Smooth muscle cell (in vitro differentiated cells): Measurements from ENCODE around the gene OR5I1. TPM values are rescaled to one million over a fixed set of nuclear protein-coding genes. Genes with fewer than 3 reads are reported as not detected.
"Not testable (repeated sequence)": the region's sequence is repeated elsewhere in the genome, so short reads cannot be mapped to it uniquely, and the experiment has no call there.

Source experiments
- DNase-seq: peaks from one replicate; lab custom pipeline; 2025; ENCODE audit not compliant: unreplicated experiment; lab: John Stamatoyannopoulos, UW
- H2AFZ ChIP-seq: fragments of 200-600 bp; sonication (generic); 2 replicates; pipeline ENCODE4 v1.6.0; 2016; ENCODE audit warnings: antibody characterized with exemption, low read depth, mild to moderate bottlenecking
- H3F3A ChIP-seq: fragments of 200-600 bp; sonication (generic); 2 replicates; pipeline ENCODE4 v1.6.0; 2017; ENCODE audit warnings: antibody characterized with exemption, low read depth
- H3K27ac ChIP-seq: fragments of 200-600 bp; sonication (generic); 2 replicates; pipeline ENCODE4 v1.5.1; 2016; ENCODE audit warnings: low read depth, mild to moderate bottlenecking
- H3K27me3 ChIP-seq: fragments of 200-600 bp; sonication (generic); 2 replicates; pipeline ENCODE4 v1.6.1; 2016; ENCODE audit warnings: low read depth, mild to moderate bottlenecking
- H3K36me3 ChIP-seq: fragments of 200-600 bp; sonication (generic); 2 replicates; pipeline ENCODE4 v1.5.1; 2016; ENCODE audit warnings: low read depth
- H3K4me1 ChIP-seq: fragments of 200-600 bp; sonication (generic); 2 replicates; pipeline ENCODE4 v1.5.1; 2016; ENCODE audit warnings: low read depth
- H3K4me2 ChIP-seq: fragments of 200-600 bp; sonication (generic); 2 replicates; pipeline ENCODE4 v1.6.0; 2016; ENCODE audit warnings: mild to moderate bottlenecking
- H3K4me3 ChIP-seq: fragments of 200-600 bp; sonication (generic); 2 replicates; pipeline ENCODE4 v1.5.1; 2016; ENCODE audit warnings: mild to moderate bottlenecking
- H3K79me2 ChIP-seq: fragments of 200-600 bp; sonication (generic); 2 replicates; pipeline ENCODE4 v1.6.0; 2016; ENCODE audit warnings: low read depth, mild to moderate bottlenecking
- H3K9ac ChIP-seq: fragments of 200-600 bp; sonication (generic); 2 replicates; pipeline ENCODE4 v1.6.0; 2016; ENCODE audit warnings: low read depth
- H3K9me3 ChIP-seq: fragments of 200-600 bp; sonication (generic); replicated peaks from 2 replicates; pipeline ENCODE4 v1.5.1; 2016; ENCODE audit warnings: low read depth
- H4K20me1 ChIP-seq: fragments of 200-600 bp; sonication (generic); 2 replicates; pipeline ENCODE4 v1.6.0; 2016; ENCODE audit warnings: low read depth
- WGBS: methylation state at CpG from one replicate; pipeline ENCODE4 v1.1.7; 2016; ENCODE audit warnings: low lambda C conversion rate; 5-methylcytosine and 5-hydroxymethylcytosine counted together
- polyA plus RNA-seq: library from polyadenylated mRNA; unstranded; fragments of >200 nt; fragmentation: Nextera tagmentation; extraction: Ambion mirVana; gene quantifications from 2 replicates; pipeline ENCODE4 v1.2.1, GENCODE V29; 2016
- total RNA-seq: library from RNA; depleted of rRNA; stranded (reverse); fragments of >200 nt; gene quantifications from 2 replicates; pipeline ENCODE4 v1.2.3, GENCODE V29; 2014
- TF ChIP-seq, protein P1 (sequence below): fragments of 200-600 bp; sonication (generic); IDR thresholded peaks from 2 replicates; pipeline ENCODE4 v1.5.1; 2017; ENCODE audit warnings: borderline replicate concordance, mild to moderate bottlenecking, antibody characterized with exemption; ENCODE audit not compliant: insufficient read depth, poor library complexity, severe bottlenecking

Gene OR5I1
- total and polyA plus RNA-seq, 2 experiments from 2014 or later = not detected

DNA sequence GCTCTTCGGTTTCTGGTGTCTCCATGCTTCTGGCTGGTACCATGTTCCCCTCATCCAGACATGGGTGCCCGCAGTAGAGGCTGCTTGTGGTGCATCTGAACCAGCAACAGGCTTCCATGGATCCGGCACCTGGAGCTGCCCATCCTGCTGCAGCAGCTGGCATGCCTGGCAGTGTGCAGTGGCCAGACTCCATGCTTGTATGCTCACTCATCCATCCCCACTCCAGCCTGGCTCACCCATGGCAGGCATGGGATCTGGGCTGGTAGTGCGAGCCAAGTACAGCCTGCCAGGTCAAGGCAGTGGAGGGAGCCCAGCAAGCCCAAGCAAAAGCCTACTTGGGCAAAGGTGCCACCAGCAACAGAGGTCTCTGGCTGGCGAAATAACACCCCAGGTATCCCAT, 15.7 kb downstream of the OR5I1 start:
- TF ChIP-seq, protein P1, sequence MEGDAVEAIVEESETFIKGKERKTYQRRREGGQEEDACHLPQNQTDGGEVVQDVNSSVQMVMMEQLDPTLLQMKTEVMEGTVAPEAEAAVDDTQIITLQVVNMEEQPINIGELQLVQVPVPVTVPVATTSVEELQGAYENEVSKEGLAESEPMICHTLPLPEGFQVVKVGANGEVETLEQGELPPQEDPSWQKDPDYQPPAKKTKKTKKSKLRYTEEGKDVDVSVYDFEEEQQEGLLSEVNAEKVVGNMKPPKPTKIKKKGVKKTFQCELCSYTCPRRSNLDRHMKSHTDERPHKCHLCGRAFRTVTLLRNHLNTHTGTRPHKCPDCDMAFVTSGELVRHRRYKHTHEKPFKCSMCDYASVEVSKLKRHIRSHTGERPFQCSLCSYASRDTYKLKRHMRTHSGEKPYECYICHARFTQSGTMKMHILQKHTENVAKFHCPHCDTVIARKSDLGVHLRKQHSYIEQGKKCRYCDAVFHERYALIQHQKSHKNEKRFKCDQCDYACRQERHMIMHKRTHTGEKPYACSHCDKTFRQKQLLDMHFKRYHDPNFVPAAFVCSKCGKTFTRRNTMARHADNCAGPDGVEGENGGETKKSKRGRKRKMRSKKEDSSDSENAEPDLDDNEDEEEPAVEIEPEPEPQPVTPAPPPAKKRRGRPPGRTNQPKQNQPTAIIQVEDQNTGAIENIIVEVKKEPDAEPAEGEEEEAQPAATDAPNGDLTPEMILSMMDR = no peak
- 79% methylated on average over 5 of the region's 5 CpGs for WGBS
- no peak overlapping the region for H3K4me3 ChIP-seq
- no peaks in the 10 kb centered on the region for H3K79me2 ChIP-seq
- no peaks in the 10 kb centered on the region for H3K9me3 ChIP-seq
- no peak overlapping the region for H3K27ac ChIP-seq
- H2AFZ ChIP-seq = no peak overlapping the region
- H3K36me3 ChIP-seq = no peaks in the 10 kb centered on the region
- H3K27me3 ChIP-seq = no peaks in the 10 kb centered on the region
- no peaks in the 10 kb centered on the region for H3K4me1 ChIP-seq
- DNase-seq = no peak
- H3K9ac ChIP-seq = no peak overlapping the region
- H3K4me2 ChIP-seq = no peak overlapping the region
- no peaks in the 10 kb centered on the region for H4K20me1 ChIP-seq
- H3F3A ChIP-seq = no peaks in the 10 kb centered on the region

DNA sequence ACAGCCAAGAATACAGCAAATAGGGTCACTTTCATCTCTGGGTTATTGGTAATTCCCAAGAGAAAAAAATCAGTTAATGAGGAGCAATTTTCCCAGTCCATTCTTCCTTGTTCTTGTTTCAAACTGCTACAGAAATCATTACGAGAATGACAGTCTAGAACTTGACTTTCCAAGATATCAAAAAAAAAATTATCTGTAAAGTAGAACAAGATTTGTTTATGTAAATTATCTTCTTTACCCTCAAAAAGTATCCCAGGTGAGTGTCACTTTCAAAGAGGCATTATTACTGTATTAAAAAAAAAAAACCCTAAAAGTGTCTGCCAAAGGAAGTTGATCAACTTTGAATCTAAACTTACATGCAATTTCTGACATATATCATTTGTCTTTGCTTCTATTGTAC, 21.7 kb downstream of the OR5I1 start, which contains the start of gene OR5W2:
OR5W2 (minus strand) TSS at position 101 of the 400 bp plus-strand sequence; CDS start at position 101, 0 bp downstream.
- Histone ChIP-seq H3F3A (no peaks in the 10 kb centered on the region), H3K79me2 (no peaks in the 10 kb centered on the region), H2AFZ (no peak within 1 kb of the TSS), H3K4me3 (no peak within 1 kb of the TSS), H3K4me1 (no peaks in the 10 kb centered on the region), H3K27ac (no peak within 1 kb of the TSS), H3K9me3 (no peaks in the 10 kb centered on the region), H4K20me1 (no peaks in the 10 kb centered on the region), H3K36me3 (no peaks in the 10 kb centered on the region), H3K4me2 (no peak within 1 kb of the TSS), H3K27me3 (no peaks in the 10 kb centered on the region), H3K9ac (no peak within 1 kb of the TSS)
- TF ChIP-seq, protein P1 = no peak
- no peak for DNase-seq
- WGBS = 79% methylated on average over 1 of the region's 1 CpG

DNA sequence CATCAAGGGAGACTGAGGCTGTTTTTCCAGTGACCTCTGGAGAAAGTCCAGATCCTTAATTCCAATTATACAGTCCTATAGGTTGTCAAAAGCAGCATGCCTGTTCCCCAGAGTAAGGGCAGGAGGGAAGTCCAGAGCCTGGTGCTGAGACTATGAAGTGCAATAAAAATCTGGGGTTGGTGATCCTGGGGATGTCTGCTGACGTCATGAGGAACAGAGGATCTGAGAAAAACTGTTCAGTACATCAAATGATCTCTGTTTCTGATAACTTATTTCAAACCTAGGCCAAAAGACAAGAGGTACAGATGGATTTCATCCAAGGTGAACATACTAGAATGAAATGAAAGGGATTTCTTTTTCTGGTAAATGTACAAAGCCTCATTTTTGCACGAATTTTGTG, 33.9 kb downstream of the OR5I1 start:
- Histone ChIP-seq H3K27me3 (no peaks in the 10 kb centered on the region), H3K4me1 (no peaks in the 10 kb centered on the region), H3K79me2 (no peaks in the 10 kb centered on the region), H3K27ac (no peak overlapping the region), H4K20me1 (no peaks in the 10 kb centered on the region), H3F3A (no peaks in the 10 kb centered on the region), H3K9ac (no peak overlapping the region), H3K4me2 (no peak overlapping the region), H3K36me3 (no peaks in the 10 kb centered on the region), H3K4me3 (no peak overlapping the region), H2AFZ (no peak overlapping the region), H3K9me3 (no peaks in the 10 kb centered on the region)
- TF ChIP-seq, protein P1 = no peak
- no peak for DNase-seq
- WGBS = 39% methylated on average over 2 of the region's 2 CpGs

DNA sequence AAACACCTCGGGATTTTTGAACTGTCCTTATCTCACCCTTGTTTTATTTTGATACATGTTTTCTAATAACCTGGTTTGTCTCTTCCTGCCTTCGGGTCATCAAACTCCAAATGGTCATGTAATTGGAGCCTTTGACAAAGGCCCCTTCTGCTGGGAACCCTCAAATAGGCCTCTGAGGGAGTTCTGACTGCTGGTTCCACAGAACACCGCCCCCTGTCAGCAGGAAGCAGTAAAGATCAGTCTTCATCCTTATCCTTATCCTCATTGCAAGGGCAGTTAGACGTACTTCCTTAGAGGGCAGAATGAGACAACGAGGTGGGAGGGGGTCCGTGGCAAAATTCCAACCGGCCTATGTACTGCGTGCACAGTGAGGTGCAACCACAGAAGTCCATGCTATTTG, 41.0 kb downstream of the OR5I1 start:
- Histone ChIP-seq H3K4me2 (no peak overlapping the region), H3K36me3 (no peaks in the 10 kb centered on the region), H3K4me1 (no peaks in the 10 kb centered on the region), H2AFZ (no peak overlapping the region), H3K9me3 (no peaks in the 10 kb centered on the region), H4K20me1 (no peaks in the 10 kb centered on the region), H3K27me3 (no peaks in the 10 kb centered on the region), H3K79me2 (no peaks in the 10 kb centered on the region), H3F3A (no peaks in the 10 kb centered on the region), H3K27ac (no peak overlapping the region), H3K9ac (no peak overlapping the region), H3K4me3 (no peak overlapping the region)
- no peak for DNase-seq
- TF ChIP-seq, protein P1 = no peak
- 72% methylated on average over 8 of the region's 8 CpGs for WGBS

DNA sequence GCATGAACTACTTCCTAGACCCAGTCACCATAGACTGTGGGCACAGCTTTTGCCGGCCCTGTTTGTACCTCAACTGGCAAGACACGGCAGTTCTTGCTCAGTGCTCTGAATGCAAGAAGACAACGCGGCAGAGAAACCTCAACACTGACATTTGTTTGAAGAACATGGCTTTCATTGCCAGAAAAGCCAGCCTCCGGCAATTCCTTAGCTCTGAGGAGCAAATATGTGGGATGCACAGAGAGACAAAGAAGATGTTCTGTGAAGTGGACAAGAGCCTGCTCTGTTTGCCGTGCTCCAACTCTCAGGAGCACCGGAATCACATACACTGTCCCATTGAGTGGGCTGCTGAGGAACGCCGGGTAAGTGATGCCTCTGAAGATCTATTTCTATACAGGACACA, 50.7 kb downstream of the OR5I1 start:
- not testable (repeated sequence) for H3K4me3 ChIP-seq, H3K79me2 ChIP-seq, H3K27ac ChIP-seq, H3K9me3 ChIP-seq, H3K9ac ChIP-seq, H3K36me3 ChIP-seq, H3F3A ChIP-seq, DNase-seq, H4K20me1 ChIP-seq, H2AFZ ChIP-seq, H3K4me1 ChIP-seq, H3K4me2 ChIP-seq, H3K27me3 ChIP-seq
- WGBS = 84% methylated on average over 9 of the region's 9 CpGs
